H9 (cell line): ENCODE data around the gene LRP1B. TPM values are rescaled to one million over a fixed set of nuclear protein-coding genes. Genes with fewer than 3 reads are reported as not detected.

Experiments used
- DNase-seq: peaks from one replicate; pipeline ENCODE4 v3.0.0-alpha.2; 2017
- H2AFZ ChIP-seq: one replicate; pipeline ENCODE4 v1.6.1; 2013; ENCODE audit warnings: mild to moderate bottlenecking, low read length, control low read depth, moderate library complexity
- H2AK5ac ChIP-seq: 2 replicates; pipeline ENCODE4 v1.6.1; 2013; ENCODE audit warnings: low read length, control low read depth, mixed read lengths; ENCODE audit not compliant: insufficient read length
- H2BK120ac ChIP-seq: one replicate; pipeline ENCODE4 v1.6.1; 2013; ENCODE audit warnings: low read depth, mild to moderate bottlenecking, low read length, control low read depth, inconsistent platforms; ENCODE audit not compliant: poor library complexity, severe bottlenecking
- H2BK12ac ChIP-seq: 2 replicates; pipeline ENCODE4 v1.6.1; 2013; ENCODE audit warnings: low read length, control low read depth, mixed read lengths, low read depth; ENCODE audit not compliant: insufficient read length
- H2BK15ac ChIP-seq: 2 replicates; pipeline ENCODE4 v1.6.1; 2013; ENCODE audit warnings: low read depth, low read length, control low read depth
- H2BK20ac ChIP-seq: one replicate; pipeline ENCODE4 v1.6.1; 2013; ENCODE audit warnings: low read depth, mild to moderate bottlenecking, low read length, control low read depth, inconsistent platforms; ENCODE audit not compliant: poor library complexity, severe bottlenecking
- H2BK5ac ChIP-seq: 2 replicates; pipeline ENCODE4 v1.6.1; 2013; ENCODE audit warnings: low read length, control low read depth, mixed read lengths; ENCODE audit not compliant: insufficient read length
- H3K14ac ChIP-seq: 2 replicates; pipeline ENCODE4 v1.6.1; 2013; ENCODE audit warnings: low read length, control low read depth; ENCODE audit not compliant: insufficient read depth
- H3K18ac ChIP-seq: 2 replicates; pipeline ENCODE4 v1.6.1; 2013; ENCODE audit warnings: low read depth, mild to moderate bottlenecking, mixed read lengths, low read length, control low read depth; ENCODE audit not compliant: insufficient read length
- H3K23ac ChIP-seq: 2 replicates; pipeline ENCODE4 v1.6.1; 2013; ENCODE audit warnings: low read length, control low read depth, mixed read lengths, low read depth; ENCODE audit not compliant: insufficient read length
- H3K23me2 ChIP-seq: 2 replicates; pipeline ENCODE4 v1.6.1; 2013; ENCODE audit warnings: low read depth, mild to moderate bottlenecking, mixed read lengths, low read length, control low read depth; ENCODE audit not compliant: insufficient read length, poor library complexity, severe bottlenecking
- H3K27ac ChIP-seq: 2 replicates; pipeline ENCODE4 v1.5.1; 2013; ENCODE audit warnings: low read length, control low read depth, mixed read lengths, low read depth; ENCODE audit not compliant: insufficient read length
- H3K27me3 ChIP-seq: 2 replicates; pipeline ENCODE4 v1.6.1; 2013; ENCODE audit warnings: low read length, control low read depth, inconsistent platforms; ENCODE audit not compliant: insufficient read depth
- H3K4ac ChIP-seq: 2 replicates; pipeline ENCODE4 v1.6.1; 2013; ENCODE audit warnings: low read depth, mild to moderate bottlenecking, control low read depth, inconsistent platforms, low read length, moderate library complexity
- H3K4me1 ChIP-seq: 2 replicates; pipeline ENCODE4 v1.6.1; 2013; ENCODE audit warnings: low read length, control low read depth, inconsistent platforms; ENCODE audit not compliant: insufficient read depth
- H3K4me2 ChIP-seq: 2 replicates; pipeline ENCODE4 v1.6.1; 2013; ENCODE audit warnings: low read length, control low read depth, mixed read lengths; ENCODE audit not compliant: insufficient read length, insufficient read depth
- H3K56ac ChIP-seq: 2 replicates; pipeline ENCODE4 v1.6.1; 2013; ENCODE audit warnings: low read depth, mild to moderate bottlenecking, mixed read lengths, low read length, control low read depth; ENCODE audit not compliant: insufficient read length
- H3K79me1 ChIP-seq: 2 replicates; pipeline ENCODE4 v1.6.1; 2013; ENCODE audit warnings: low read depth, mild to moderate bottlenecking, moderate library complexity, low read length, control low read depth, inconsistent platforms; ENCODE audit not compliant: insufficient read depth, poor library complexity, severe bottlenecking
- H3K79me2 ChIP-seq: 2 replicates; pipeline ENCODE4 v1.6.1; 2013; ENCODE audit warnings: low read length, control low read depth, inconsistent platforms; ENCODE audit not compliant: insufficient read depth
- H3K9ac ChIP-seq: 2 replicates; pipeline ENCODE4 v1.6.1; 2013; ENCODE audit warnings: low read length, control low read depth, mixed read lengths; ENCODE audit not compliant: insufficient read length; ENCODE audit errors: extremely low read depth
- H3K9me3 ChIP-seq: one replicate; pipeline ENCODE4 v1.6.1; 2013; ENCODE audit warnings: low read depth, low read length, inconsistent platforms; ENCODE audit not compliant: control insufficient read depth
- H3T11ph ChIP-seq: one replicate; pipeline ENCODE4 v1.6.1; 2013; ENCODE audit warnings: mild to moderate bottlenecking, low read length, control low read depth, inconsistent platforms
- H4K20me1 ChIP-seq: one replicate; pipeline ENCODE4 v1.6.1; 2013; ENCODE audit not compliant: control insufficient read depth, insufficient read length, insufficient read depth
- H4K5ac ChIP-seq: 2 replicates; pipeline ENCODE4 v1.6.1; 2013; ENCODE audit warnings: low read depth, mild to moderate bottlenecking, mixed read lengths, low read length, control low read depth; ENCODE audit not compliant: insufficient read length
- H4K8ac ChIP-seq: replicated peaks from 2 replicates; pipeline ENCODE4 v1.6.1; 2013; ENCODE audit warnings: low read length, control low read depth, mixed read lengths, low read depth; ENCODE audit not compliant: insufficient read length
- H4K91ac ChIP-seq: 2 replicates; pipeline ENCODE4 v1.6.1; 2013; ENCODE audit warnings: low read depth, mild to moderate bottlenecking, moderate library complexity, mixed read lengths, low read length, control low read depth; ENCODE audit not compliant: insufficient read length
- H3K27ac Mint-ChIP-seq, 3 experiments: 2 replicates in 2 of 3; 3 replicates in 1 of 3; pipeline ENCODE4 v1.8.0; 2020 to 2021; ENCODE audit warnings: mixed read lengths in 3 of 3, mild to moderate bottlenecking in 1 of 3, moderate library complexity in 1 of 3
- H3K27me3 Mint-ChIP-seq: 2 replicates; pipeline ENCODE4 v1.8.0; 2021; ENCODE audit warnings: low read depth, mild to moderate bottlenecking, moderate library complexity, mixed read lengths
- H3K36me3 Mint-ChIP-seq, 3 experiments: 2 replicates in 2 of 3; 3 replicates in 1 of 3; pipeline ENCODE4 v1.8.0; 2020 to 2021; ENCODE audit warnings: low read depth in 3 of 3, mixed read lengths in 3 of 3; ENCODE audit not compliant: insufficient read depth in 1 of 3
- H3K4me1 Mint-ChIP-seq, 2 experiments: 2 replicates each; pipeline ENCODE4 v1.8.0; 2020; ENCODE audit warnings: mixed read lengths in 2 of 2
- H3K4me3 Mint-ChIP-seq, 2 experiments: 2 replicates in 1 of 2; 3 replicates in 1 of 2; pipeline ENCODE4 v1.8.0; 2020 to 2021; ENCODE audit warnings: mild to moderate bottlenecking in 2 of 2, mixed read lengths in 2 of 2, moderate library complexity in 1 of 2
- H3K9me3 Mint-ChIP-seq, 2 experiments: 2 replicates in 1 of 2; 3 replicates in 1 of 2; pipeline ENCODE4 v1.8.0; 2020; ENCODE audit warnings: mild to moderate bottlenecking in 2 of 2, mixed read lengths in 2 of 2, moderate library complexity in 1 of 2
- CTCF ChIP-seq: fragments of 200-600 bp; sonication (generic); conservative IDR thresholded peaks from 3 replicates; pipeline ENCODE4 v1.8.0; 2021; ENCODE audit warnings: antibody characterized with exemption, mild to moderate bottlenecking
- WGBS: extraction: QIAGEN DNeasy Blood & Tissue Kit; methylation state at CpG from one replicate; pipeline ENCODE4 v1.1.7; 2013; ENCODE audit warnings: missing lambda C conversion rate, low lambda C conversion rate, mixed read lengths; ENCODE audit not compliant: insufficient read length; ENCODE audit errors: extremely low coverage; 5-methylcytosine and 5-hydroxymethylcytosine counted together
- total RNA-seq: library from RNA; stranded (reverse); gene quantifications from 2 replicates; pipeline ENCODE4 v1.2.1, GENCODE V29; 2021

LRP1B gene
- total RNA-seq, 1 experiment from 2014 or later = not detected

DNA sequence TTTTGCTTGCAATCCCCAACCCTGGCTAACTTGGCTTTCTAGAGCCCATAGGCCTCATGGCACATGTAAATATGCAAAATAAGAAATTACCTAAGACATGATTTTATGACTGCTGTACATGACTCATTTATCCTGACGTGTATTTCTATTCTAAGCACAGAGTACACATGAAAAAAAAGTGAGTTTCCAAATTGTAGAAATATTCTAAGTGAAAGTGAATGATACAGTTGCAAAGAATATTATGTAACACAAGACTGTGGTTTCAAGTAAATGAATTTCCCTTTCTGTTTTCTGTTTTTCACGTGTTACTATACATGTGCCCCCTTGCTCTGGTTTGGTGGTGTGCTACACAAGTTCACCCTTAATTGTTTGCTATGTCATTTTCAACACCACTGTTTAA, 162.4 kb downstream of the LRP1B start:
- no peak overlapping the region for H2BK5ac ChIP-seq
- H2BK12ac ChIP-seq = no peak overlapping the region
- no peaks in the 10 kb centered on the region for H3K9me3 Mint-ChIP-seq
- H4K20me1 ChIP-seq = no peaks in the 10 kb centered on the region
- no peaks in the 10 kb centered on the region for H3K4me1 ChIP-seq
- no peaks in the 10 kb centered on the region for H3K27me3 Mint-ChIP-seq
- no peak overlapping the region for H4K5ac ChIP-seq
- WGBS = no CpG with 5 or more reads among the region's 2 CpGs
- no peak overlapping the region for H2AFZ ChIP-seq
- H3K27ac Mint-ChIP-seq = no peak overlapping the region
- H4K91ac ChIP-seq = no peak overlapping the region
- no peak overlapping the region for H2AK5ac ChIP-seq
- H2BK120ac ChIP-seq = no peak overlapping the region
- H3K4ac ChIP-seq = no peak overlapping the region
- H3K79me2 ChIP-seq = no peaks in the 10 kb centered on the region
- H3K9ac ChIP-seq = no peak overlapping the region
- TF ChIP-seq CTCF = no peak
- H2BK20ac ChIP-seq = no peak overlapping the region
- H3K23me2 ChIP-seq = no peaks in the 10 kb centered on the region
- H3K23ac ChIP-seq = no peak overlapping the region
- H3T11ph ChIP-seq = no peak overlapping the region
- no peaks in the 10 kb centered on the region for H3K27me3 ChIP-seq
- H3K79me1 ChIP-seq = no peaks in the 10 kb centered on the region
- no peak overlapping the region for H2BK15ac ChIP-seq
- no peak overlapping the region for H3K14ac ChIP-seq
- no peak for DNase-seq
- H3K56ac ChIP-seq = no peak overlapping the region
- no peak overlapping the region for H3K4me3 Mint-ChIP-seq
- H3K4me2 ChIP-seq = no peak overlapping the region
- H3K36me3 Mint-ChIP-seq = no peaks in the 10 kb centered on the region
- no peak overlapping the region for H3K18ac ChIP-seq
- no peak overlapping the region for H4K8ac ChIP-seq
- no peaks in the 10 kb centered on the region for H3K4me1 Mint-ChIP-seq
- no peak overlapping the region for H3K27ac ChIP-seq
- no peaks in the 10 kb centered on the region for H3K9me3 ChIP-seq
